GM19438 (cell line): Measurements from ENCODE around the gene SELENOV.

Experiments used
- ATAC-seq: cut with Tn5 transposase; IDR thresholded peaks from one replicate; pipeline ENCODE4 v1.9.1; 2021; ENCODE audit warnings: low read depth; ENCODE audit not compliant: unreplicated experiment

The SELENOV gene

GRCh38 chr19:39518975-39519374 is 4.0 kb downstream of the SELENOV start:
- ATAC-seq, result no peak

GRCh38 chr19:39520541-39521484 is 5.9 kb downstream of the SELENOV start:
- no peak for ATAC-seq

- no peak for ATAC-seq
These were observed 9.6 kb downstream of the SELENOV start for GRCh38 chr19:39524495-39524894.

- no peak for ATAC-seq
These were observed 10.3 kb downstream of the SELENOV start for GRCh38 chr19:39525205-39525604.

GRCh38 chr19:39531834-39532232 is 16.9 kb downstream of the SELENOV start:
- ATAC-seq, result no peak

- ATAC-seq, result peak; percentile 87
These were observed 17.5 kb downstream of the SELENOV start, which contains the start of gene EID2B for GRCh38 chr19:39532233-39533002. Gene EID2B (minus strand): TSS chr19:39532852. CDS start chr19:39532802, 50 bp downstream.

- ATAC-seq, result no peak
These were observed 18.1 kb downstream of the SELENOV start for GRCh38 chr19:39533003-39533512.

- no peak for ATAC-seq
These were observed 18.9 kb downstream of the SELENOV start for GRCh38 chr19:39533791-39534190.

GRCh38 chr19:39539165-39539517 is 24.2 kb downstream of the SELENOV start:
- no peak for ATAC-seq

GRCh38 chr19:39539518-39540332 is 24.8 kb downstream of the SELENOV start, which contains the start of gene EID2:
Gene EID2 (minus strand): TSS chr19:39540161. CDS start chr19:39540079, 82 bp downstream.
- no peak for ATAC-seq

- ATAC-seq, result no peak
These were observed 25.4 kb downstream of the SELENOV start for GRCh38 chr19:39540333-39540673.

- no peak for ATAC-seq
These were observed 27.3 kb downstream of the SELENOV start for GRCh38 chr19:39542206-39542605.

- no peak for ATAC-seq
These were observed 28.5 kb downstream of the SELENOV start for GRCh38 chr19:39543477-39543857.

- no peak for ATAC-seq
These were observed 29.4 kb downstream of the SELENOV start for GRCh38 chr19:39544226-39544903.

GRCh38 chr19:39544911-39545310 is 30.0 kb downstream of the SELENOV start:
- no peak for ATAC-seq

GRCh38 chr19:39546599-39546998 is 31.7 kb downstream of the SELENOV start:
- ATAC-seq, result no peak

- ATAC-seq, result no peak
These were observed 35.3 kb downstream of the SELENOV start for GRCh38 chr19:39550197-39550596.

GRCh38 chr19:39553082-39553652 is 38.2 kb downstream of the SELENOV start:
- no peak for ATAC-seq

GRCh38 chr19:39554701-39555311 is 39.9 kb downstream of the SELENOV start:
- ATAC-seq, result no peak
